ENCODE measurements around the gene GET4. TPM values are rescaled to one million over a fixed set of nuclear protein-coding genes. Genes with fewer than 3 reads are reported as not detected.

Gene GET4
- total RNA-seq, 4 donors from 2014 or later, result 46.1 to 67.7 (median 51.6) TPM

DNA sequence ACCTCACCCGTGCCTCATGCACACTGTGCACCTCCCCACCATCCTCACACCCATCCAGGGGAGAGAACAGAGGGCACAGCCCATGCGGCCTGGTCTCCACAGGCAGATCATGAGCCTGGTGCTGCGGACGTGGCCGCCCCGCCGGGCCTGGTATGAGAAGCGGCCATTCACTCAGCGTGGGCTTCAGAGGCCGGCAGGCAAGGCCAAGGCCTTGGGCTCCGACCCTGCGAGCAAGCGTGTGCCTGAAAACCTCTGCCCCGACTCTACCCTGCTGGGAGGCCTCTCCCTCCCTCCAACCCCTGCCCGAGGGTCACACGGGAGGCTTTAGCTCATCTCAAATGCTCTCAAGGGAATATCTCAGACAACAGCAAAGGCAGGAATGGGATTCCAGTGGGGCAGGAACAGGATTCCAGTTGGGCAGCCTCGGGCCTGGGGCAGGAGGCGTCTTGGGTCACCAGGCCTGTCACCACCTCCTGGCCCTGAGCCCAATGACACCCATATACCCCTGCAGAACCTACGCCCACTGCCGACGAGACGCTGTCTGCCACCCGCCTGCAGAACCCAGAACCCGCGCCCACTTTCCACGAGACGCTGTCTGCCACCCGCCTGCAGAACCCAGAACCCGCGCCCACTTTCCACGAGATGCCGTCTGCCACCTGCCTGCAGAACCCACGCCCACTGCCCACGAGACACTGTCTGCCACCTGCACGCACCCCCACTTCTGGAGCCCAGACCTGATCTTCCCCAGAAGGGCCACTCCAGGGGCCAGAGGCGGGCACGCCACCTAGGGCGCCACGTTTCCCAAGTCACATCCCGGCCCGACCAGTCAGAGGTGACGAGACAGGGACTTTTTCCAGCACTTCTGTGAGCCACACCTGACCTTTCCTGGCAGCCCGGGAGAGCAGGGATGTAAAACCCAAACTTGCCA is 39.2 kb downstream of the GET4 start:
- TF ChIP-seq, protein P1, sequence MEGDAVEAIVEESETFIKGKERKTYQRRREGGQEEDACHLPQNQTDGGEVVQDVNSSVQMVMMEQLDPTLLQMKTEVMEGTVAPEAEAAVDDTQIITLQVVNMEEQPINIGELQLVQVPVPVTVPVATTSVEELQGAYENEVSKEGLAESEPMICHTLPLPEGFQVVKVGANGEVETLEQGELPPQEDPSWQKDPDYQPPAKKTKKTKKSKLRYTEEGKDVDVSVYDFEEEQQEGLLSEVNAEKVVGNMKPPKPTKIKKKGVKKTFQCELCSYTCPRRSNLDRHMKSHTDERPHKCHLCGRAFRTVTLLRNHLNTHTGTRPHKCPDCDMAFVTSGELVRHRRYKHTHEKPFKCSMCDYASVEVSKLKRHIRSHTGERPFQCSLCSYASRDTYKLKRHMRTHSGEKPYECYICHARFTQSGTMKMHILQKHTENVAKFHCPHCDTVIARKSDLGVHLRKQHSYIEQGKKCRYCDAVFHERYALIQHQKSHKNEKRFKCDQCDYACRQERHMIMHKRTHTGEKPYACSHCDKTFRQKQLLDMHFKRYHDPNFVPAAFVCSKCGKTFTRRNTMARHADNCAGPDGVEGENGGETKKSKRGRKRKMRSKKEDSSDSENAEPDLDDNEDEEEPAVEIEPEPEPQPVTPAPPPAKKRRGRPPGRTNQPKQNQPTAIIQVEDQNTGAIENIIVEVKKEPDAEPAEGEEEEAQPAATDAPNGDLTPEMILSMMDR (IDR thresholded peaks at IDR 0.05), result no peak
- no peak for TF ChIP-seq POLR2A (IDR thresholded peaks at IDR 0.05)
- intact Hi-C loops (cut with DNase I; ENCODE audit: low total_unique reads), result no loop called here
- 64 to 71% methylated on average over 34 to 43 of the region's 43 CpGs for WGBS, 2 donors
- H3K4me3 ChIP-seq (ENCODE audit: low read depth, poor library complexity, severe bottlenecking), result no peak overlapping the region
- DNase-seq (ENCODE audit: low spot score in 2 of 2), result no peak

DNA sequence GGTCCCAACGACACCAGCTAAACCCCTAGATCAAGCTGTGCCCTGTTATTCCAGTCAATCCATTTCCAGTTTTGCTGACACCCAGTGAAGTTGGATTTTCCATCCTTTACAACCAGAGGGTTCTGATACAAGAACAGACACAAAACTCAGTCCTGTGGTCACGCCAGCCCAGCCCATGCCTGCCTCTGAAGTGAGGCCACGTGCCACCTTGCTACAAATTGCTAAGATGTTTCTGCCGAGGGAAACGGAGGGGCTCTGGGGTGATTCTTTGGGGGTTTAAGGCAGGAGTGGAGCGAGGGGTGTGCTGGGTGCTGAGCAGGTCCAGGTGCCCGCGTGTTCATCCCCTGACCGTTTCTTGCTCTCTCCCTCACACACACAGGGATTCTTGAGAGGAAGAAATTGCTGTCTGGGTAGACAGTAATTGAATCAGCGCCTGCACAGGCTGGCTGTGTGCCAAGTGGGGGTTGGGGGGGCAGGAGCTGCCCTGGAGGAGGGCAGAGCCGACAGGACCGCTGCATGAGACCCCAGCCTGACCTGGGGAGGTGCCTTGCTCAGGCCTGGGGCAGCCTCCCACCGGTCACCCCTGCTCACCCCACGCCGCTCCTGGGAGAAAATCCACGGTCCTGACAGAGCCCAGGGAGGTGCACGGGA is 40.1 kb downstream of the GET4 start:
- 24 to 30% methylated on average over 15 to 16 of the region's 17 CpGs for WGBS, 2 donors
- DNase-seq (ENCODE audit: low spot score in 2 of 2), result no peak
- no peak overlapping the region for H3K4me3 ChIP-seq (ENCODE audit: low read depth, poor library complexity, severe bottlenecking)
- intact Hi-C loops (cut with DNase I; ENCODE audit: low total_unique reads), result no loop called here
- TF ChIP-seq, protein P1 (IDR thresholded peaks at IDR 0.05), result no peak
- TF ChIP-seq POLR2A (IDR thresholded peaks at IDR 0.05), result no peak

DNA sequence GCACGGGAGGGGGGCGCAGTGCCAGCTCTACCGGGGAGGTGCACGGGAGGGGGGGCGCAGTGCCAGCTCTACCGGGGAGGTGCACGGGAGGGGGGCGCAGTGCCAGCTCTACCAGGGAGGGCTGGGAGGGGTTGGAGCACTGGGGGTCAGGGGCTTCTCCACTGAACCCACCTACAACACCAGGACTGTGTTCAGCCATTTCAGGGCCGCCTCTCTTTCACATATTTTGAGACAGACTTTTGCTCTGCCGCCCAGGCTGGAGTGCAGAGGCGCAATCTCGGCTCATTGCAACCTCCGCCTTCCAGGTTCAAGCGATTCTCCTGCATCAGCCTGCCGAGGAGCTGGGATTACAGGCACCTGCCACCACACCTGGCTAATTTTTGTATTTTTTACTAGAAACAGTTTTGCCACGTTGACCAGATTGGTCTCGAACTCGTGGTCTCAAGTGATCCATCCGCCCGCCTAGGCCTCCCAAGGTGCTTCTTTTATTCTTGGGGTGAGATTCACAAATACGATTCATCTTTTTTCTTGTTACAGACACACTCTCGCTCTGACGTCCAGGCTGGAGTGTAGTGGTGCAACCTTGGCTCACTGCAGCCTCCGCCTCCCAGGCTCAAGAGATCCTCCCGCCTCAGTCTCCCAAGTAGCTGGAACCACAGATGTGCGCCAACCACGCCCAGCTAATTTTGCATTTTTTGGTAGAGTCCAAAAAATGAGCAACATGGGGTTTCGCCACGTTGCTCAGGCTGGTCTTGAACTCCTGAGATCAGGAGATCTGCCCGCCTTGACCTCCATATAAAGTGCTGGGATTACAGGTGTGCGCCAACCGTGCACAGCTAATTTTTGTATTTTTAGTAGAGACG is 41.1 kb downstream of the GET4 start:
- no peak overlapping the region for H3K4me3 ChIP-seq (ENCODE audit: low read depth, poor library complexity, severe bottlenecking)
- DNase-seq (ENCODE audit: low spot score in 2 of 2), result peak in 1 of 2 donors; percentile 57
- 73 to 79% methylated on average over 25 to 27 of the region's 33 CpGs for WGBS, 2 donors
- no peak for TF ChIP-seq POLR2A (IDR thresholded peaks at IDR 0.05)
- TF ChIP-seq, protein P1 (IDR thresholded peaks at IDR 0.05), result no peak
- intact Hi-C loops (cut with DNase I; ENCODE audit: low total_unique reads), result no loop called here

DNA sequence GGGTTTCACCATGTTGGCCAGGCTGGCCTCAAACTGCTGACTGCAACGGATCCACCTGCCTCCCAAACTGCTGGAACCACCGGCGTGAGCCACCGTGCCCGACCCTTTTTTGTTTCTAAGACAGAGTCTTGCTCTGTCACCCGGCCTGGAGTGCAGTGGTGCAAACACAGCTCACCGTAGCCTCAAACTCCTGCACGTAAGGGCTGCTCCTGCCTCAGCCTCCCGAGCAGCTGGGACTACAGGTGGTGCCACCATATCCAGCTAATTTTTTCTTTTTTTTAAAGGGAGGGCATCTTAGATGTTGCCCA is 41.7 kb downstream of the GET4 start:
- DNase-seq (ENCODE audit: low spot score in 2 of 2), result no peak
- no peak overlapping the region for H3K4me3 ChIP-seq (ENCODE audit: low read depth, poor library complexity, severe bottlenecking)
- intact Hi-C loops (cut with DNase I; ENCODE audit: low total_unique reads), result no loop called here
- TF ChIP-seq, protein P1 (IDR thresholded peaks at IDR 0.05), result no peak
- no peak for TF ChIP-seq POLR2A (IDR thresholded peaks at IDR 0.05)
- WGBS, 2 donors, result 84 to 85% methylated on average over 9 of the region's 9 CpGs

DNA sequence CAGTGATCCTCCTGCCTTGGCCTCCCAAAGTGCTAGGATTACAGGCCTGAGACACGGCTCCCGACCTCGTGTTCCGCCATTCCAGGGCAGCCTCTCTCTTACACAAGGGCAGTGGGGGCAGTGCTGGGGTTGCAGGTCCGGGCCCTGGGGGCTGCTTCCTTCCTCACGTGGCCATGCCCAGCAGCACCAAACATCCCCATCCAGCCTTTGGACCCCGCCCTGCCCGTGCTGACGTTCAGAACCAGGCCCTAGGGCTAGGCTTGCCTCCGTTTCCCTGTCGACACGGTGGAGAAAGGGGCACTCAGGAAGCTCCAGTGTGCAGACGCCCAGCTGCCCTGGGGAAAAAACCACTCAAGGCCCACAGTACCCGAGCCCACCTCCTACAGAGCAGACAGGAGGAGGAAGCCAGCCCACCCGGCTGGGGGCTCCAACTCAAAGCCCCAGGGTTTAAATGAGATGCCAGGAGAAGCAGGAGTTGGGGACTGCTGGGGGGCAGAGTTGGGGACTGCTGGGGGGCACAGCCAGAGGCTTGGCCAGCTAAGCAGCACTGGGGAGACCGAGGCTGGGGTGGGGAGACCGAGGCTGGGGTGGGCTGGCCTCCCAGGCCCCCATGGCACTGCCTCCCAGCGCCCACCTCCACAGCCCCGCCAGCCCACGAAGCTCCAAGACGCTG is 42.2 kb downstream of the GET4 start:
- intact Hi-C loops (cut with DNase I; ENCODE audit: low total_unique reads), result no loop called here
- 75 to 85% methylated on average over 10 to 21 of the region's 21 CpGs for WGBS, 2 donors
- DNase-seq (ENCODE audit: low spot score in 2 of 2), result peak in 1 of 2 donors; percentile 77
- H3K4me3 ChIP-seq (ENCODE audit: low read depth, poor library complexity, severe bottlenecking), result no peak overlapping the region
- no peak for TF ChIP-seq POLR2A (IDR thresholded peaks at IDR 0.05)
- TF ChIP-seq, protein P1 (IDR thresholded peaks at IDR 0.05), result no peak

All from lower leg skin (tissue), 4 donors.